RCC 7860 (cell line): ENCODE data around the gene PPP4R1.
"Not testable (repeated sequence)": the region's sequence is repeated elsewhere in the genome, so short reads cannot be mapped to it uniquely, and the experiment has no call there.

Experiments
- DNase-seq: peaks from one replicate; pipeline ENCODE4 v3.0.0-alpha.2; 2015; ENCODE audit warnings: low spot score
- FAIRE-seq: peaks from 2 replicates; lab custom pipeline; 2012; peaks lifted over from hg19 to GRCh38; lab: Jason Lieb, UNC

The PPP4R1 gene

GRCh38 chr18:9631814-9632496 lies 17.6 kb upstream of the PPP4R1 start:
- DNase-seq, result peak; percentile 88
- peak; percentile 83 for FAIRE-seq

GRCh38 chr18:9630444-9630843 lies 16.1 kb upstream of the PPP4R1 start:
- FAIRE-seq (no peak), DNase-seq (no peak)

- DNase-seq, result no peak
- no peak for FAIRE-seq
These were observed 15.3 kb upstream of the PPP4R1 start for GRCh38 chr18:9629709-9630108.

GRCh38 chr18:9628984-9629383 lies 14.6 kb upstream of the PPP4R1 start:
- FAIRE-seq (no peak), DNase-seq (no peak)

GRCh38 chr18:9627642-9628041 lies 13.3 kb upstream of the PPP4R1 start:
- no peak for DNase-seq
- FAIRE-seq, result no peak

DNA sequence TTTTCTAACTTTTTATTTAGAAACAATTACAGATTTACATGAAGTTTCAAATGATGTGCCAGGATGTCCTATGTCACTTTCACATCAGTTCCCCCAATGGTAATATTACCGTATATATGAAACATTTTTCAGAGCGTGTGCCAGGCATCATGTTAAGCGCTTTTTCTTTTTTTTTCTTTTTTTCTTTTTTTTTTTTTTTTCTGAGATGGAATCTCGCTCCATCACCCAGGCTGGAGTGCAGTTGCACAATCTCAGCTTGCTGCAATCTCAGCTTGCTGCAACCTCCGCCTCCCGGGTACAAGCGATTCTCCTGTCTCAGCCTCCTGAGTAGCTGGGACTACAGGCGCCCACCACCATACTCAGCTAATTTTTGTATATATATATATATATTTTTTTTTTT lies 5.6 kb upstream of the PPP4R1 start:
- no peak for DNase-seq
- FAIRE-seq, result no peak

GRCh38 chr18:9619545-9619944 lies 5.2 kb upstream of the PPP4R1 start:
- FAIRE-seq (peak; percentile 63), DNase-seq (peak; percentile 43)

- DNase-seq, result no peak
- no peak for FAIRE-seq
These were observed 4.7 kb upstream of the PPP4R1 start for GRCh38 chr18:9619056-9619455.

DNA sequence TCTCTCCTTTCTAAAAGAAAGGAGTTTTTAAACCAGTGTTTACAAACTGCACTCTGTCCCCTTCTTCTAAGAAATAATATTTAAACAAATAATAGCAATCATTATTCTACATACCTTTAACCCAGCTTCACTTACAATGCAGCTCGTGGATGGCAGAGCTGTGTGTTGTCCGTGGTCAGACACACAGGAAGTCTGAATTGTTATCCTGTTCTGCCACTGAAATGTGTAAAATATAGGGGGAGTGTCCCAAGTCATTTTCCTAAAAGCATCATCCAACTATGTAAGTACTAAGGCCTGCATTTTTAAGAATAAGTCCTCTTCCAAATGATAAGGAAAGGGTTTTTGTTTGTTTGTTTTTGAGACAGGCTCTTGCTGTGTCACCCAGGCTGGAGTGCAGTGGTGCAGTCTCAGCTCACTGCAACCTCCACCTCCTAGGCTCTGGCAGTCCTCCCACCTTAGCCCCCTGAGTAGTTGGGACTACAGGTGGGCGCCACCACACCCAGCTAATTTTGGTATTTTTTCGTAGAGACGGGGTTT lies 2.7 kb upstream of the PPP4R1 start:
- no peak for FAIRE-seq
- no peak for DNase-seq

- DNase-seq, result peak; percentile 37
- no peak for FAIRE-seq
These were observed 1.7 kb upstream of the PPP4R1 start for GRCh38 chr18:9616049-9616448.

GRCh38 chr18:9615280-9615797 lies 980 bp upstream of the PPP4R1 start:
- no peak for DNase-seq
- no peak for FAIRE-seq

DNA sequence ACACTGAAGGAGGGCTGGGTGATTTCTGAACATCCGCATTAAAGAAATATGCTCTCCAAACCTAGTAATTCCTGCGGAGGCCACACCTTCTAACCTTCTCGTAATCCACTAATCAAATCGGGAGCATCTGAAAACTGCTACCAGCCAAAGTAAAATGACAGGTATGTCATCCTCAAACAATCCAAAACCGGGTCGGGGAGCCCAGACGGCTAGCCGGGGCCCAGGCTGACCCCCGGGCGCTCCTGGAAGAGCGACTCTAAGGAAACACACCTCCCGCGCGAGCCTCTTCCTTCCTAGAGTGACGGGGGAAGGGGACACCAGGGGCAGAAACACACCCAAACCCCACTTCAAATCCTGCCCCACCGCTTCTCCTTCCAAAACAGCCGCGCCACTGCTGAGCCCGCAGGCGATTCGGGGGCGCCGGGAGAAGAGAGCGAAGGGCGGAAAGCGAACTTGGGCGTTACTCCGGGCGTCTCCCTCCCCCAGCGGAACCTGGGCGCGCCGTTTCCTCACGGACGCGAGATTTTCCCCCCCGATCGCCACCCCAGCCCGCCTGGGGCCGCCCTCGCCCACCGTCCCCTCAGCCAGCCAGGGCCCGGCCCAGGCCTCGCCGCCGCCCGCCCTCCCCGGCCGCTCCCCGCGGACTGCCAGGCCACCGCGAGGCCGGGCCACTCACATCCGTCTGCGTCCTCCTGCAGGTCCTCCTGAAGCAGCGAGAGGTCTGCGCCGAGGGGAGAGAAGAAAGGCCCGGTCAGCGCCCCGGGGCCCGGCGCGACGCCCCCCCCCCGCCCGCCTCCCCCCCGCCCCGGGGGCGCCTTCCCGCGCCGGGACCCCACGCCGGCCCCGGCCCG lies 584 bp downstream of the PPP4R1 start:
- peak; percentile 16 for DNase-seq
- no peak for FAIRE-seq

DNA sequence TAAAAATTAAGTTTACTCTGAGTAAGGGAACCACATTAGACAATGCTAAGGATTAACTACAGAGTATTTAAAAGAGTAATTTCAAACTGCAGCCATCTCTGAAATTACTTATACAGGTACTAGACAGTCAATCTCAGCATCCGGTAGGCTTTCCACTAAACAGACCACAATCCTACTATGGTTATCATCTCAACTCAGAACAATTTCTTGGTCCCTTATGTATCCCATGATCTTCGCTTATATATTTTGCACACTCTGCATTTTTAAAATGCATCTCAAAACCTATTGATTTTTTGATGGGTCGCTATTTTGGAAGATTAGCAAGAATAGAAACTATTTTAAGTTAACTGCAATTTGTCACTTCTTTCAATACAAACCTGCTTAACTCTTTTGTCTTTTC lies 1.4 kb downstream of the PPP4R1 start:
- FAIRE-seq, result no peak

GRCh38 chr18:9612215-9612830 lies 2.0 kb downstream of the PPP4R1 start:
- DNase-seq (peak; percentile 56), FAIRE-seq (no peak)

More for the DNA sequence above, 1.4 kb downstream of the PPP4R1 start:
- no peak for DNase-seq

DNA sequence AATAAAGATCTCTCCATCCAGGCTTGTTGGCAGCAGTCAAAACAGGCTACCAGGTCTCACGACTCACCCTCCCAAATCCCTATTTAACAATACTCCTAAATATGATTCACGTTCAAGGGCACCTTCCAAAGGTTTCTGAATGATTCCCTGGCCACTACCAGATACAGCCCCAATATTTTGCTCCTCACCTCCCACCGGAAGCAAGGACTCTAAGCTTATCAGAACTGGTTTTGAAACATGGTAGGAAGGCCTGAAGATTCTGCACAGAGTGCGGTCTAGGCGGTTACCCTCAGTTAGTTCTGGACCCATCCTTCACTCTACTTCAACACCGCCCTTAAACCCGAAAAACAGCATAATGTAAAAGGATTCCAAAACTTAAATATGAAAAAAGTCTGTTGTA lies 5.2 kb downstream of the PPP4R1 start:
- FAIRE-seq (no peak), DNase-seq (no peak)

- no peak for FAIRE-seq
- DNase-seq, result no peak
These were observed 5.6 kb downstream of the PPP4R1 start for GRCh38 chr18:9608728-9609127.

- FAIRE-seq (no peak), DNase-seq (no peak)
These were observed 6.1 kb downstream of the PPP4R1 start for GRCh38 chr18:9608298-9608697.

DNA sequence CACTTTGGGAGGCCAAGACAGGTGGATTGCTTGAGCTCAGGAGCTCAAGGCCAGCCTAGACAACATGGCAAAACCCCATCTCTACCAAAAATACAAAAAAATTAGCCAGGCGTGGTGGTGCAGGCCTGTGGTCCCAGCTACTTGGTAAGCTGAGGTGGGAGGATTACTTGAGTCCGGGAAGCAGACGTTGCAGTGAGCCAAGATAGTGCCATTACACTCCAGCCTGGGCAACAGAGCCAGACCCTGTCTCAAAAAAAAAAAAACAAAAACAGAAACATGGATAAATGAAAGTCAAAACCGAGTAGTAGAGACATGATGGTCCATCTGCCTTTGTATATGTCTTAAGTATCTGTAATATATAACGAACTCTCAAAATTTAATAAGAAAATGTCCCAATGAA lies 7.2 kb downstream of the PPP4R1 start:
- DNase-seq, FAIRE-seq: not testable (repeated sequence)

- no peak for DNase-seq
- FAIRE-seq, result no peak
These were observed 8.3 kb downstream of the PPP4R1 start for GRCh38 chr18:9606039-9606438.

GRCh38 chr18:9604348-9604747 lies 10.0 kb downstream of the PPP4R1 start:
- FAIRE-seq, result no peak
- no peak for DNase-seq

DNA sequence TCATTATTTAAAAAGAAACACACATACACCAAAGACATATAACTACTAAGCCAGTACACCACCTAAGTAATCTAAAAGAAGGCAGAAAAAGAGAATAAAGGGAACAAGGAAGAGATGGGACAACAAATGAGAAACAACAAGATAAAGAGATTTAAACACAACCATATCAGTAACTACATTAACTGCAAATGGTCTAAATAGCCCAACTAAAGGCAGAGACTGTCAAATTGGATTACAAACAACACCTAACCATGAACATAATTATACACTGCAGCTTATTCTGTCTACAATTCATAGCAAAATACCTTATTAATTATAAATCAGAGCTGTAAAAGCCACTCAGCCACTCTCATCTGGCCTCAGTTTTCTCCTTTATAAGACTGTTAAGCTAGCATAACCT lies 15.0 kb downstream of the PPP4R1 start:
- FAIRE-seq, result no peak
- DNase-seq, result no peak
